WTC11 (cell line): Measurements from ENCODE around the gene FANCC. TPM values are rescaled to one million over a fixed set of nuclear protein-coding genes. Genes with fewer than 3 reads are reported as not detected.

Source experiments
- CBFB ChIP-seq: sonication (generic); formaldehyde crosslinking; IDR thresholded peaks from 2 replicates; pipeline ENCODE4 v1.8.1; 2022; ENCODE audit warnings: mild to moderate bottlenecking, low read depth, missing genetic modification reagents
- CREB1 ChIP-seq: sonication (generic); formaldehyde crosslinking; IDR thresholded peaks from 2 replicates; pipeline ENCODE4 v1.8.0; 2023; ENCODE audit warnings: mild to moderate bottlenecking, missing genetic modification reagents
- GTF2I ChIP-seq: fragments of 250-450 bp; sonication (Bioruptor Pico); conservative IDR thresholded peaks from 2 replicates; pipeline ENCODE4 v1.4.0; 2021; ENCODE audit warnings: mild to moderate bottlenecking
- HMGXB4 ChIP-seq: sonication (generic); formaldehyde crosslinking; IDR thresholded peaks from 2 replicates; pipeline ENCODE4 v1.8.1; 2023; ENCODE audit warnings: mild to moderate bottlenecking, moderate library complexity, missing genetic modification reagents
- KAT7 ChIP-seq: sonication (generic); formaldehyde crosslinking; IDR thresholded peaks from 2 replicates; pipeline ENCODE4 v1.8.1; 2023; ENCODE audit warnings: missing genetic modification reagents, mild to moderate bottlenecking, borderline replicate concordance
- MXD4 ChIP-seq: fragments of 250-450 bp; sonication (Bioruptor Pico); IDR thresholded peaks from 2 replicates; pipeline ENCODE4 v1.8.0; 2021; ENCODE audit warnings: mild to moderate bottlenecking, moderate library complexity, borderline replicate concordance
- NFYB ChIP-seq: sonication (generic); formaldehyde crosslinking; conservative IDR thresholded peaks from 2 replicates; pipeline ENCODE4 v1.8.0; 2022; ENCODE audit warnings: low read depth, missing genetic modification reagents
- NR3C1 ChIP-seq: sonication (generic); formaldehyde crosslinking; conservative IDR thresholded peaks from 2 replicates; pipeline ENCODE4 v1.8.1; 2023; ENCODE audit warnings: low read depth, mild to moderate bottlenecking, missing genetic modification reagents
- SMAD3 ChIP-seq: sonication (generic); formaldehyde crosslinking; IDR thresholded peaks from 2 replicates; pipeline ENCODE4 v1.8.0; 2022; ENCODE audit warnings: missing genetic modification reagents, mild to moderate bottlenecking, borderline replicate concordance
- SMAD4 ChIP-seq: sonication (generic); formaldehyde crosslinking; IDR thresholded peaks from 2 replicates; pipeline ENCODE4 v1.8.0; 2022; ENCODE audit warnings: mild to moderate bottlenecking, missing genetic modification reagents
- SP1 ChIP-seq: sonication (generic); formaldehyde crosslinking; conservative IDR thresholded peaks from 2 replicates; pipeline ENCODE4 v1.8.1; 2022; ENCODE audit warnings: missing genetic modification reagents
- STAT6 ChIP-seq: sonication (generic); formaldehyde crosslinking; conservative IDR thresholded peaks from 2 replicates; pipeline ENCODE4 v1.8.1; 2023; ENCODE audit warnings: mild to moderate bottlenecking, low read depth, missing genetic modification reagents, moderate library complexity
- TEAD1 ChIP-seq: sonication (generic); formaldehyde crosslinking; IDR thresholded peaks from 2 replicates; pipeline ENCODE4 v1.8.0; 2022; ENCODE audit warnings: mild to moderate bottlenecking, missing genetic modification reagents
- TEAD4 ChIP-seq: sonication (generic); formaldehyde crosslinking; IDR thresholded peaks from 2 replicates; pipeline ENCODE4 v1.8.0; 2022; ENCODE audit warnings: mild to moderate bottlenecking, missing genetic modification reagents
- ZBTB21 ChIP-seq: sonication (generic); formaldehyde crosslinking; IDR thresholded peaks from 2 replicates; pipeline ENCODE4 v1.8.1; 2023; ENCODE audit warnings: mild to moderate bottlenecking, missing genetic modification reagents, borderline replicate concordance
- ZNF232 ChIP-seq: sonication (generic); formaldehyde crosslinking; IDR thresholded peaks from 2 replicates; pipeline ENCODE4 v1.8.0; 2022; ENCODE audit warnings: mild to moderate bottlenecking, missing genetic modification reagents
- ZNF512 ChIP-seq: sonication (generic); formaldehyde crosslinking; IDR thresholded peaks from 2 replicates; pipeline ENCODE4 v1.8.1; 2022; ENCODE audit warnings: missing genetic modification reagents, borderline replicate concordance
- ZNF671 ChIP-seq: fragments of 250-450 bp; sonication (Bioruptor Pico); IDR thresholded peaks from 2 replicates; pipeline ENCODE4 v1.8.0; 2021; ENCODE audit warnings: mild to moderate bottlenecking
- total RNA-seq: library from RNA; stranded (reverse); gene quantifications from 3 replicates; pipeline ENCODE4 v1.2.3, GENCODE V29; 2021
- TF ChIP-seq, protein P1 (sequence below): fragments of 200-600 bp; IDR thresholded peaks from 2 replicates; pipeline ENCODE4 v1.8.0; 2022; ENCODE audit warnings: antibody characterized with exemption
- TF ChIP-seq, protein P2 (sequence below): sonication (generic); formaldehyde crosslinking; IDR thresholded peaks from 2 replicates; pipeline ENCODE4 v1.8.0; 2022; ENCODE audit warnings: mild to moderate bottlenecking, missing genetic modification reagents

FANCC gene
- total RNA-seq, 1 experiment from 2014 or later: 10.9 TPM

GRCh38 chr9:95317119-95317892 is at the start of gene FANCC (continued):
- peak; percentile 39; the same call in 1 of the 2 replicates for TF ChIP-seq KAT7 (CRISPR knock-in tag)
- TF ChIP-seq, protein P1, sequence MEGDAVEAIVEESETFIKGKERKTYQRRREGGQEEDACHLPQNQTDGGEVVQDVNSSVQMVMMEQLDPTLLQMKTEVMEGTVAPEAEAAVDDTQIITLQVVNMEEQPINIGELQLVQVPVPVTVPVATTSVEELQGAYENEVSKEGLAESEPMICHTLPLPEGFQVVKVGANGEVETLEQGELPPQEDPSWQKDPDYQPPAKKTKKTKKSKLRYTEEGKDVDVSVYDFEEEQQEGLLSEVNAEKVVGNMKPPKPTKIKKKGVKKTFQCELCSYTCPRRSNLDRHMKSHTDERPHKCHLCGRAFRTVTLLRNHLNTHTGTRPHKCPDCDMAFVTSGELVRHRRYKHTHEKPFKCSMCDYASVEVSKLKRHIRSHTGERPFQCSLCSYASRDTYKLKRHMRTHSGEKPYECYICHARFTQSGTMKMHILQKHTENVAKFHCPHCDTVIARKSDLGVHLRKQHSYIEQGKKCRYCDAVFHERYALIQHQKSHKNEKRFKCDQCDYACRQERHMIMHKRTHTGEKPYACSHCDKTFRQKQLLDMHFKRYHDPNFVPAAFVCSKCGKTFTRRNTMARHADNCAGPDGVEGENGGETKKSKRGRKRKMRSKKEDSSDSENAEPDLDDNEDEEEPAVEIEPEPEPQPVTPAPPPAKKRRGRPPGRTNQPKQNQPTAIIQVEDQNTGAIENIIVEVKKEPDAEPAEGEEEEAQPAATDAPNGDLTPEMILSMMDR: no peak
- TF ChIP-seq NFYB (CRISPR knock-in tag): no peak
- TF ChIP-seq ZNF232 (CRISPR knock-in tag): peak; percentile 79; the same call in 1 of the 2 replicates
- TF ChIP-seq MXD4 (CRISPR knock-in tag): no peak
- TF ChIP-seq HMGXB4 (CRISPR knock-in tag): peak; percentile 42; the same call in 1 of the 2 replicates
- no peak for TF ChIP-seq SMAD3 (CRISPR knock-in tag)
- no peak for TF ChIP-seq ZBTB21 (CRISPR knock-in tag)
- 0 out of 2 replicates have a peak, but pooled peaks have one; percentile 23 for TF ChIP-seq CBFB (CRISPR knock-in tag)
- TF ChIP-seq ZNF512 (CRISPR knock-in tag): no peak
- no peak for TF ChIP-seq GTF2I (CRISPR knock-in tag)
- TF ChIP-seq STAT6 (CRISPR knock-in tag): no peak
- TF ChIP-seq SMAD4: no peak
- TF ChIP-seq TEAD4 (CRISPR knock-in tag): no peak
- no peak for TF ChIP-seq CREB1
- peak; percentile 31; the same call in 1 of the 2 replicates for TF ChIP-seq TEAD1
- TF ChIP-seq, protein P2, sequence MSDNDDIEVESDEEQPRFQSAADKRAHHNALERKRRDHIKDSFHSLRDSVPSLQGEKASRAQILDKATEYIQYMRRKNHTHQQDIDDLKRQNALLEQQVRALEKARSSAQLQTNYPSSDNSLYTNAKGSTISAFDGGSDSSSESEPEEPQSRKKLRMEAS (CRISPR knock-in tag): peak; percentile 77; the same call in 1 of the 2 replicates
- no peak for TF ChIP-seq ZNF671 (CRISPR knock-in tag)
- peak; percentile 45; the same call in 1 of the 2 replicates for TF ChIP-seq SP1 (CRISPR knock-in tag)
- TF ChIP-seq NR3C1 (CRISPR knock-in tag): no peak
